Memory B cell (primary cell): Measurements from ENCODE around the gene EPB41L1.

Source experiments
- ATAC-seq: fragments of 150-1000 bp; cut with Tn5 transposase; 2 replicates; pipeline ENCODE4 v1.10.0; 2021; ENCODE audit warnings: low read depth, mild to moderate bottlenecking, moderate library complexity
- DNase-seq, 2 donors: peaks; one replicate each; pipeline ENCODE4 v3.0.0; 2022; ENCODE audit warnings: low spot score in 2 of 2
- H3K27ac Mint-ChIP-seq: one replicate; pipeline ENCODE4 v1.8.0; 2022; ENCODE audit warnings: mild to moderate bottlenecking, moderate library complexity, mixed read lengths
- H3K27me3 Mint-ChIP-seq: one replicate; pipeline ENCODE4 v1.8.0; 2022; ENCODE audit warnings: mixed read lengths
- H3K36me3 Mint-ChIP-seq: one replicate; pipeline ENCODE4 v1.8.0; 2022; ENCODE audit warnings: mild to moderate bottlenecking, mixed read lengths
- H3K4me1 Mint-ChIP-seq: one replicate; pipeline ENCODE4 v1.8.0; 2022; ENCODE audit warnings: mixed read lengths
- H3K4me3 Mint-ChIP-seq: one replicate; pipeline ENCODE4 v1.8.0; 2022; ENCODE audit warnings: mild to moderate bottlenecking, moderate library complexity, mixed read lengths
- H3K9me3 Mint-ChIP-seq: one replicate; pipeline ENCODE4 v1.8.0; 2022; ENCODE audit warnings: mixed read lengths

The EPB41L1 gene

GRCh38 chr20:36153736-36154699 is 522 bp upstream of the EPB41L1 start:
- Mint-ChIP-seq H3K9me3 (no peaks in the 10 kb centered on the region), H3K27ac (no peak overlapping the region), H3K4me1 (peaks cover 11% of the 10 kb centered on the region), H3K4me3 (peak overlapping the region; percentile 24), H3K36me3 (no peaks in the 10 kb centered on the region), H3K27me3 (peaks cover 13% of the 10 kb centered on the region)
- no peak for DNase-seq
- ATAC-seq = peak; percentile 53

DNA sequence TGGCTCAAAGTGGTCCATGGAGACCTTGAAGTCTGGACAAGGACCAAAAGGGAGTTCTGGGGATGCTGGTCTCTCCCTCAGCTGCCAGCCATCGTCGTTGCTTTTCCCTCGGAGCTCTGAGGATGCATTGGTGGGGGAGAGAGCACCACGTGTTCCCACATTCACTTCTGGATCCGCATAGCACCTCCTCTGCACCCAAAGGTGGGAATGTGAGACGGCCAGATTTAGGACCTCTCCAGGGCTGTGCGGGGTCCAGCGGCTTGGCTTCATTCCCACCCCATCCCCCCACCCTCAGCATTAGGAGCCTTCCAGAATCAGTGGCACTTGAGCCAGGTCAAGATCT is 1.1 kb downstream of the EPB41L1 start:
- Mint-ChIP-seq H3K27ac (no peak overlapping the region), H3K27me3 (peaks cover 12% of the 10 kb centered on the region), H3K9me3 (no peaks in the 10 kb centered on the region), H3K4me3 (peak overlapping the region; percentile 80), H3K4me1 (peaks cover 9% of the 10 kb centered on the region), H3K36me3 (no peaks in the 10 kb centered on the region)
- ATAC-seq (no peak), DNase-seq (no peak)

DNA sequence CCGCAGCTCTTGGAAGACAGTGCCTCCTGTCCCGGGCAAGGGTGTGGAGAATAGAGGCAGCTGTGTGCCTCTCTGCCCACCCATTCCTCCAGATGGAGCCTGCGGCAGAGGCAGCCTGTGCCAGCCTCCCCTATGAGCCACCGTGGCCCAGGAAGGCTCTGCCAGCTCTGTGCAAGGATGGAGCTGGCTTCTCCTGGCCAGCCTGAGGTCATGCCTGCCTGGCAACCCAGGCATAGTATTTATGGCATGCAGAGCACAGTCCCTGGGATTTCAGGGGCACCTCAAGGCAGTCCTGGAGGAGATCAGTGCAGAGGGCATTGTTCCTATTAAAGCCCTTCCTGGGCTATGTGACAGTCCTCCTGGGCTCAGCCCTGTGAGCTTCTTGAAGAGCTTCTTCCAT is 1.5 kb downstream of the EPB41L1 start:
- peaks cover 9% of the 10 kb centered on the region for H3K4me1 Mint-ChIP-seq

DNA sequence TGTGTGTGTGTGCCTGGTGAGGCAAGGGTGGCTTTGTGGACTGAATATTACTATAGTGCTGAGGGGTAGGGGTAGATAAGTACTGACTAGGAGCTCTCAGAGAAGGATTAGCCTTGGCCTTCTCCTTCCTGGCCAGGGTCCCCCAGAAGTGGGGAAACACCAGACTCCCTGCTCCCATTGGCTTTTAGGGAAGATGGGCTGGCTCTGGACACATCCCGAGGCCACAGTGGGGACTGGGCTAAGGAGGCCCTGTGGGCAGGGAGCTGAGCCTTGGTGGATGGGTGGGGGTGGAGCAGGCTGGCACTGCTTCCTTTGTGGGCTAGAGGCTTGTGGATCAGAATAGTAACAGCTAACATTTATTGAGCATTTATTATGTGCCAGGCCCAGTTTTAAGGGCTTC is 3.1 kb downstream of the EPB41L1 start:
- peaks cover 9% of the 10 kb centered on the region for H3K27me3 Mint-ChIP-seq
- DNase-seq (no peak), ATAC-seq (no peak)
- H3K9me3 Mint-ChIP-seq = no peaks in the 10 kb centered on the region
- no peak overlapping the region for H3K27ac Mint-ChIP-seq
- H3K4me3 Mint-ChIP-seq = no peak overlapping the region
- no peaks in the 10 kb centered on the region for H3K36me3 Mint-ChIP-seq
- H3K4me1 Mint-ChIP-seq = peaks cover 9% of the 10 kb centered on the region

More for the DNA sequence above, 1.5 kb downstream of the EPB41L1 start:
- ATAC-seq (no peak), DNase-seq (no peak)
- Mint-ChIP-seq H3K4me3 (no peak overlapping the region), H3K27ac (no peak overlapping the region), H3K36me3 (no peaks in the 10 kb centered on the region), H3K9me3 (no peaks in the 10 kb centered on the region), H3K27me3 (peaks cover 12% of the 10 kb centered on the region)

DNA sequence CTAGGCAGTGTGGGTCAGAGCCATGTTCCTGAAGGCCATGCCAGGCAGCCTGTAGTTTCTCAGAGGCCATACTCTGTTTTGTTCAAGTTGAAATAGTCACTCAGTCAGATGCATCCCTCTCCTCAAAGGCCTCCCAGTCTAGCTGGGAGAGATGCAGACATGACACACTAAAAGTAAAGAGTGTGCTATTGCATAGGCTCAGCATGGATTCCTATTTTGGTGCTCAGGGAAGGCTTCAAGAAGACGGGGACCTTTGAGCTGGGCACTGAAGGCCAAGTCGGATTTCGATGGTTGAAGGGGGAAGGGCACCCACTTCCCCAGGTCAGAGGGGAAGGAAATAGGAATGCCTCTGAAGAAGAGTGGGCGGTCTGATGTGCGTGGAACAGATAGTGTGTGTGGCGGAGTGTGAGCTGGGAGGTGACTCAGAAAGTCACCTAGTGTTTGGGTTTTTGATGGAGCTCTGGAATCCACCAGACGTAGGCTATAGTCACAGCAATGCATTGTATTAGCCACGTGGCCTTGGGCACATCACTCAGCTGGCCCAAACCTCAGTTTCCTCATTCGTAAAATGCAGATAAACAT is 3.7 kb downstream of the EPB41L1 start:
- ATAC-seq = no peak
- H3K36me3 Mint-ChIP-seq = no peaks in the 10 kb centered on the region
- no peak overlapping the region for H3K27ac Mint-ChIP-seq
- H3K27me3 Mint-ChIP-seq = peaks cover 4% of the 10 kb centered on the region
- DNase-seq = no peak
- H3K4me3 Mint-ChIP-seq = no peak overlapping the region
- no peaks in the 10 kb centered on the region for H3K9me3 Mint-ChIP-seq
- peaks cover 9% of the 10 kb centered on the region for H3K4me1 Mint-ChIP-seq

DNA sequence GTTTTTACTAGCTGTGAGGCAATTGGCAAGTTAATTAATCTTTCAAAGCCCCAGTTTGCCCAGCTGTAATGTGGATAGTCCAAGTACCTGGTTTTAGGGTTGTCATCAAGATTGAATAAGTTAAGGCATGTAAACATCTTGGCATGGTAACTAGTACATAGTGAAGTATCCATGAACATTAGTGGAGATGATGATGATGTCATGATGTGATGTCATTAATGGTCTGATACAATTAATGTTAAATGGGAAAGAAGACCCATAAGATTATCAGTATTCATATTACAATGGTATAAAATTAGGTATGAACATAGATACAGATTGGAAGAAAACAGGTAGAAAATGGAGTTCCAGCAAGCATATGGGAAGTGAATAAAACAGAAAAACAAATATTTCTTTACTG is 5.3 kb downstream of the EPB41L1 start:
- Mint-ChIP-seq H3K4me1 (peaks cover 9% of the 10 kb centered on the region), H3K9me3 (no peaks in the 10 kb centered on the region), H3K27ac (no peak overlapping the region), H3K27me3 (peaks cover 2% of the 10 kb centered on the region), H3K36me3 (no peaks in the 10 kb centered on the region), H3K4me3 (no peak overlapping the region)
- ATAC-seq (no peak), DNase-seq (no peak)

- Mint-ChIP-seq H3K36me3 (no peaks in the 10 kb centered on the region), H3K9me3 (no peaks in the 10 kb centered on the region), H3K4me1 (peaks cover 3% of the 10 kb centered on the region), H3K27ac (no peak overlapping the region), H3K4me3 (no peak overlapping the region), H3K27me3 (no peaks in the 10 kb centered on the region)
- DNase-seq = no peak
- no peak for ATAC-seq
Measured at GRCh38 chr20:36162272-36162966, 7.9 kb downstream of the EPB41L1 start.

GRCh38 chr20:36167902-36168503 is 13.5 kb downstream of the EPB41L1 start:
- Mint-ChIP-seq H3K9me3 (no peaks in the 10 kb centered on the region), H3K27ac (no peak overlapping the region), H3K27me3 (peaks cover 1% of the 10 kb centered on the region), H3K4me3 (no peak overlapping the region), H3K36me3 (no peaks in the 10 kb centered on the region), H3K4me1 (peaks cover 3% of the 10 kb centered on the region)
- no peak for ATAC-seq
- no peak for DNase-seq

GRCh38 chr20:36170542-36171215 is 16.1 kb downstream of the EPB41L1 start:
- no peak for ATAC-seq
- Mint-ChIP-seq H3K4me1 (peaks cover 7% of the 10 kb centered on the region), H3K36me3 (no peaks in the 10 kb centered on the region), H3K4me3 (no peak overlapping the region), H3K27me3 (peaks cover 3% of the 10 kb centered on the region), H3K27ac (no peak overlapping the region), H3K9me3 (no peaks in the 10 kb centered on the region)
- DNase-seq = no peak

DNA sequence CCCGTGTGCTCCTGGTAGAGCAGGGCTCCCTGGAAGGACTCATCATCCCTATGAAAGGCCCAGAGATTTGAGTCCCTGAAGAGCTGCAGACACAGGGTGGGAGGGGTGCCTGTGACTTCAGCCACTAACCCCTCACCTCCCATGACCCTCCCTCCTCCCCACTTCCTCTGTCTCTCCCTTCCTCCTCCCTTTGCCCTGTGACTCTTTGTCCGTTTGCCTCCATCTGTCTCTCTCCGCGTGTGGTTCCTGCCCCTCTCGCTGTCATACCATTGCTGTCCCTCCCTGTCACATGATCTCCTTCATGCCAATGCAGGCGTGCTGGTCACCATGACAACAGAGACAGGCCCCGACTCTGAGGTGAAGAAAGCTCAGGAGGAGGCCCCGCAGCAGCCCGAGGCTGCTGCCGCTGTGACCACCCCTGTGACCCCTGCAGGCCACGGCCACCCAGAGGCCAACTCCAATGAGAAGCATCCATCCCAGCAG is 19.0 kb downstream of the EPB41L1 start:
- H3K27ac Mint-ChIP-seq = peak overlapping the region; percentile 52
- H3K4me1 Mint-ChIP-seq = peaks cover 4% of the 10 kb centered on the region
- peaks cover 7% of the 10 kb centered on the region for H3K27me3 Mint-ChIP-seq
- no peak overlapping the region for H3K4me3 Mint-ChIP-seq
- H3K9me3 Mint-ChIP-seq = no peaks in the 10 kb centered on the region
- ATAC-seq (peak; percentile 53), DNase-seq (no peak)
- H3K36me3 Mint-ChIP-seq = no peaks in the 10 kb centered on the region

DNA sequence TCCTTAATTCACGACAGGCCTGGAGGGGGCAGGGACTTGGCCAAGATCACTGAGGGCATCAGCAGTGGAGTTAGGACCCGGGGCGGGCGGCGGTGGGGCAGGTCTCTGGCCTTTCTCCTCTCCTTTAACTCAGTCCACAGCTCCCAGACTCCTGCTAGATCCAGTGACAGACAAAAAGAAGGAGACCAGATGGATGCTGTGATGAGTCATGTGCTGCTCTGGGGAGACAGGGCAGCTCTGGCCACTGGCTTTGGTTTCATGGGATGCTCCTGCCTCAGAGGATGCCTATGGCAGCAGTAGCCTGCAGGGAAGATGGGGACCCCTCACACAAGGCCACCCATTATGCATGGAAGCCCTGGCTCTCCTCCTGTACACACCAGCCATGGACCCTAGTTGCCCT is 20.5 kb downstream of the EPB41L1 start:
- Mint-ChIP-seq H3K4me3 (no peak overlapping the region), H3K27me3 (peaks cover 7% of the 10 kb centered on the region), H3K9me3 (no peaks in the 10 kb centered on the region), H3K4me1 (peaks cover 4% of the 10 kb centered on the region), H3K27ac (no peak overlapping the region), H3K36me3 (no peaks in the 10 kb centered on the region)
- no peak for DNase-seq
- ATAC-seq = no peak

GRCh38 chr20:36175475-36175995 is 21.0 kb downstream of the EPB41L1 start:
- Mint-ChIP-seq H3K9me3 (no peaks in the 10 kb centered on the region), H3K4me1 (peaks cover 4% of the 10 kb centered on the region), H3K36me3 (no peaks in the 10 kb centered on the region), H3K27ac (no peak overlapping the region), H3K27me3 (peaks cover 7% of the 10 kb centered on the region), H3K4me3 (no peak overlapping the region)
- ATAC-seq (no peak), DNase-seq (no peak)

DNA sequence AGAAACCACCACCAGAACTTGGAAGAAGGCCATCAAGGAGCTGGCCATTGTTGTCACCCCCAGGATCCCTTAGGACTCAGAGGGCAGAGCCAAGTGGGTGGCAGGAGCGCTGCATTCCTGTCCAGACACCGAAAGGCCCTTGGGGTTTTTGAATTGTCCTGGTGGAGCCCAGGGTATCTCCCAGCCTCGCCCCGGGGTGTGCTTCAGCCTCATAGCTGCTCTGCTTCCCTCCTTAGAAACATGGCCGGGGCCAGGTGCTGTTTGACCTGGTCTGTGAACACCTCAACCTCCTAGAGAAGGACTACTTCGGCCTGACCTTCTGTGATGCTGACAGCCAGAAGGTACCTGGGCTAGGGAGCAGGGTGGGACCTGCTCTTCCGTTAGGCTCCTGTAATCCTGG is 23.2 kb downstream of the EPB41L1 start:
- no peak overlapping the region for H3K27ac Mint-ChIP-seq
- no peak for DNase-seq
- ATAC-seq = no peak
- peaks cover 4% of the 10 kb centered on the region for H3K4me1 Mint-ChIP-seq
- peaks cover 6% of the 10 kb centered on the region for H3K27me3 Mint-ChIP-seq
- no peaks in the 10 kb centered on the region for H3K36me3 Mint-ChIP-seq
- H3K9me3 Mint-ChIP-seq = no peaks in the 10 kb centered on the region
- no peak overlapping the region for H3K4me3 Mint-ChIP-seq
